A549 (cell line): ENCODE measurements around the gene SLC6A7. TPM values are rescaled to one million over a fixed set of nuclear protein-coding genes. Genes with fewer than 3 reads are reported as not detected.

ENCODE experiments used
- ATAC-seq, 2 experiments: fragments of 200-7000 bp in 1 of 2; fragments of >200 bp in 1 of 2; cut with Nextera tagmentation in 1 of 2; cut with Tn5 transposase in 1 of 2; 3 replicates each; pipeline versions ENCODE4 v1.8.0 to v1.9.1; 2018 to 2020; ENCODE audit warnings: mild to moderate bottlenecking in 1 of 2, moderate library complexity in 1 of 2
- CTCF ChIA-PET: fragments of 300-600 bp; sonication (Branson Sonifier 250); formaldehyde crosslinking; extraction: SDS; loops from one replicate; lab custom pipeline; 2021; ENCODE audit warnings: antibody characterized with exemption, inconsistent platforms; lab: Yijun Ruan, JAX
- POLR2A ChIA-PET: fragments of 350-600 bp; formaldehyde crosslinking; extraction: SDS; loops from one replicate; lab custom pipeline; 2021; ENCODE audit warnings: antibody characterized with exemption, inconsistent platforms; lab: Yijun Ruan, JAX
- DNase-seq, 2 experiments: peaks; one replicate each; pipeline versions ENCODE4 v3.0.0 to v3.0.0-alpha.2; 2011 to 2016; ENCODE audit warnings: low read depth in 1 of 2, low spot score in 1 of 2
- FAIRE-seq: peaks from 2 replicates; lab custom pipeline; 2011; peaks lifted over from hg19 to GRCh38; lab: Jason Lieb, UNC
- H3K27ac ChIP-seq, 2 experiments: fragments of >200 bp; sonication (Bioruptor Twin); formaldehyde crosslinking; 3 replicates each; pipeline ENCODE4 v1.5.1; 2016 to 2017
- H3K4me1 ChIP-seq: fragments of >200 bp; sonication (Bioruptor Twin); formaldehyde crosslinking; 3 replicates; pipeline ENCODE4 v1.6.1; 2016
- H3K4me2 ChIP-seq: fragments of >200 bp; sonication (Bioruptor Twin); formaldehyde crosslinking; 3 replicates; pipeline ENCODE4 v1.6.1; 2016
- H3K4me3 ChIP-seq: fragments of >200 bp; sonication (Bioruptor Twin); formaldehyde crosslinking; 3 replicates; pipeline ENCODE4 v1.5.1; 2016
- H3K9me3 ChIP-seq: fragments of >200 bp; sonication (Bioruptor Twin); formaldehyde crosslinking; 3 replicates; pipeline ENCODE4 v1.6.1; 2016
- CHD4 ChIP-seq: fragments of 200-600 bp; sonication (generic); IDR thresholded peaks from 2 replicates; pipeline ENCODE4 v1.6.1; 2016; ENCODE audit warnings: antibody characterized with exemption, mild to moderate bottlenecking, borderline replicate concordance
- EHF ChIP-seq: fragments of 250-450 bp; sonication (Bioruptor Pico); IDR thresholded peaks from 2 replicates; pipeline ENCODE4 v1.5.0; 2020; ENCODE audit warnings: mild to moderate bottlenecking
- EHMT2 ChIP-seq: fragments of 200-600 bp; sonication (generic); IDR thresholded peaks from 2 replicates; pipeline ENCODE4 v1.6.1; 2016; ENCODE audit warnings: antibody characterized with exemption, low read depth, mild to moderate bottlenecking, moderate library complexity
- KDM1A ChIP-seq: fragments of 200-600 bp; sonication (generic); IDR thresholded peaks from 2 replicates; pipeline ENCODE4 v1.6.1; 2016; ENCODE audit warnings: low read depth, mild to moderate bottlenecking
- MYC ChIP-seq: IDR thresholded peaks from 2 replicates; pipeline ENCODE4 v1.6.1; 2012; ENCODE audit warnings: mild to moderate bottlenecking, inconsistent platforms, low read length, improper control_type of control experiment, borderline replicate concordance
- NFE2L2 ChIP-seq: fragments of 150-350 bp; conservative IDR thresholded peaks from 2 replicates; pipeline ENCODE4 v1.6.1; 2014; ENCODE audit warnings: low read length
- NPAS2 ChIP-seq: fragments of 250-450 bp; sonication (Bioruptor Pico); IDR thresholded peaks from 2 replicates; pipeline ENCODE4 v1.8.0; 2022; ENCODE audit warnings: mild to moderate bottlenecking, moderate library complexity, borderline replicate concordance
- PHF8 ChIP-seq: fragments of 200-600 bp; sonication (generic); IDR thresholded peaks from 2 replicates; pipeline ENCODE4 v1.6.1; 2016; ENCODE audit warnings: low read depth, mild to moderate bottlenecking, antibody characterized with exemption, moderate library complexity, borderline replicate concordance
- POLR2A ChIP-seq: IDR thresholded peaks from 2 replicates; pipeline ENCODE4 v1.6.1; 2012; ENCODE audit warnings: mild to moderate bottlenecking, low read length
- TFCP2L1 ChIP-seq: fragments of 250-450 bp; sonication (Bioruptor Pico); IDR thresholded peaks from 2 replicates; pipeline ENCODE4 v1.5.0; 2021; ENCODE audit warnings: mild to moderate bottlenecking
- TP53 ChIP-seq: fragments of 250-450 bp; sonication (Bioruptor Pico); IDR thresholded peaks from 2 replicates; pipeline ENCODE4 v1.5.0; 2021; ENCODE audit warnings: mild to moderate bottlenecking, moderate library complexity
- ZFP36 ChIP-seq: fragments of 450-650 bp; IDR thresholded peaks from 2 replicates; pipeline ENCODE4 v1.6.1; 2014; ENCODE audit warnings: borderline replicate concordance; ENCODE audit not compliant: partially characterized antibody
- ZNF302 ChIP-seq: fragments of 250-450 bp; sonication (Bioruptor Pico); IDR thresholded peaks from 2 replicates; pipeline ENCODE4 v1.9.0; 2021; ENCODE audit warnings: inconsistent platforms, mild to moderate bottlenecking, moderate library complexity
- WGBS: methylation state at CpG from one replicate; pipeline ENCODE4 v1.1.6; 2017; ENCODE audit errors: missing lambda C conversion rate; 5-methylcytosine and 5-hydroxymethylcytosine counted together
- polyA plus RNA-seq, 4 experiments: library from polyadenylated mRNA; depleted of rRNA in 3 of 4; stranded (reverse); fragments of >200 nt; fragmentation: RNase III in 1 of 4; extraction: RNeasy Plus Mini Kit Qiagen cat#74134 plus additional on column Dnase treatment in 1 of 4; gene quantifications; 2 replicates in 3 of 4; 3 replicates in 1 of 4; pipeline ENCODE4 v1.2.3, GENCODE V29; 2011 to 2017
- TF ChIP-seq, protein P1 (sequence below): IDR thresholded peaks from 2 replicates; pipeline ENCODE4 v1.6.1; 2012
- TF ChIP-seq, protein P2 (sequence below): fragments of 250-450 bp; sonication (Bioruptor Pico); IDR thresholded peaks from 2 replicates; pipeline ENCODE4 v1.5.0; 2021; ENCODE audit warnings: mild to moderate bottlenecking, moderate library complexity, borderline replicate concordance
- TF ChIP-seq, protein P3 (sequence below): fragments of 150-350 bp; IDR thresholded peaks from 2 replicates; pipeline ENCODE4 v1.6.1; 2014; ENCODE audit warnings: low read depth, mild to moderate bottlenecking, low read length
- TF ChIP-seq, protein P4 (sequence below): IDR thresholded peaks from 2 replicates; pipeline ENCODE4 v1.6.1; 2012
- TF ChIP-seq, protein P5 (sequence below): fragments of >200 bp; sonication (Bioruptor Twin); formaldehyde crosslinking; IDR thresholded peaks from 3 replicates; pipeline ENCODE4 v1.6.1; 2016

The SLC6A7 gene
- polyA plus RNA-seq, 2 of the 4 experiments (the other 2 are of a cell fraction) = not detected

DNA sequence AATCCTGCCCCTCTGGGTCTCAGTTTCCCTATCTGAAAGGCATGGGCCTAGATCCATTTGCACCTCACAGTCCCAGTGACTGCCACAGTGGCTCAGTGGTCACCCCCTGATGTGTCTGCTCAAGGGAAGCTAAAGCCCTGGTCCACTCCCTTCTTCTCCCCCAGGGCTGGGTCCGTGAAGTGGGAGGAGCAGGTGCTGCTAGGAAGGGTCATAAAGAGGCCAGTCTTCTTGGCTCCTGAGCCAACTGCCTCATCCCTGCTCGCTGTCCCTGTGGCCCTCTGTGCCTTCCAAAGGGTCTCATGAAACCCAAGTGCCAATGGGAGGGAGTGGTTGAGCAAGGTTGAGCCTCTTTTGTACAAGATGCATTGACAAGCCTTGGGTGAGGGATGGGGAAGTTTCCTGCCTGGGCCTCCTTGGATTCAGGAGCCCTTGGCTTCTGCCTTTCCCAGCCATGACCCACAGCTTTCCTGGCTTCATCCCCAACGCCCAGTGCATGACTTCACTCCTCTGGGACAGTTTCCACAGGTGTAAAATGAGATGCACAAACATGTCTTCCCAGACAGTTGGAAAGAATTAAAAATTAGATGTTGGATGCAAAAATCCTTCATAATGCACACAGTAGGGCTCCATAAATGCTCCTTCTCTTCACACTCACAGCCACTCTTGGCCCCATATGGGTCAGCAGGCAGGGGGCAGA, 1.6 kb upstream of the SLC6A7 start:
- Histone ChIP-seq H3K4me2 (no peak overlapping the region), H3K9me3 (no peaks in the 10 kb centered on the region), H3K27ac (no peak overlapping the region), H3K4me1 (no peaks in the 10 kb centered on the region), H3K4me3 (no peak overlapping the region)
- ATAC-seq = no peak
- CTCF ChIA-PET = interaction anchor here (1.0 to 3.6 kb wide), 3 partner anchors 10 to 30 kb away, joined by 3 to 13 read pairs (median 5); no protein-coding TSS in a partner anchor
- 30% methylated on average over 3 of the region's 3 CpGs for WGBS
- no peak for FAIRE-seq
- TF ChIP-seq MYC = no peak
- TF ChIP-seq NPAS2 (CRISPR knock-in tag) = no peak
- TF ChIP-seq, protein P1, sequence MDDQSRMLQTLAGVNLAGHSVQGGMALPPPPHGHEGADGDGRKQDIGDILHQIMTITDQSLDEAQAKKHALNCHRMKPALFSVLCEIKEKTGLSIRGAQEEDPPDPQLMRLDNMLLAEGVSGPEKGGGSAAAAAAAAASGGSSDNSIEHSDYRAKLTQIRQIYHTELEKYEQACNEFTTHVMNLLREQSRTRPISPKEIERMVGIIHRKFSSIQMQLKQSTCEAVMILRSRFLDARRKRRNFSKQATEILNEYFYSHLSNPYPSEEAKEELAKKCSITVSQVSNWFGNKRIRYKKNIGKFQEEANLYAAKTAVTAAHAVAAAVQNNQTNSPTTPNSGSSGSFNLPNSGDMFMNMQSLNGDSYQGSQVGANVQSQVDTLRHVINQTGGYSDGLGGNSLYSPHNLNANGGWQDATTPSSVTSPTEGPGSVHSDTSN = no peak
- TF ChIP-seq ZFP36 = no peak
- TF ChIP-seq TFCP2L1 (CRISPR knock-in tag) = no peak
- TF ChIP-seq, protein P2, sequence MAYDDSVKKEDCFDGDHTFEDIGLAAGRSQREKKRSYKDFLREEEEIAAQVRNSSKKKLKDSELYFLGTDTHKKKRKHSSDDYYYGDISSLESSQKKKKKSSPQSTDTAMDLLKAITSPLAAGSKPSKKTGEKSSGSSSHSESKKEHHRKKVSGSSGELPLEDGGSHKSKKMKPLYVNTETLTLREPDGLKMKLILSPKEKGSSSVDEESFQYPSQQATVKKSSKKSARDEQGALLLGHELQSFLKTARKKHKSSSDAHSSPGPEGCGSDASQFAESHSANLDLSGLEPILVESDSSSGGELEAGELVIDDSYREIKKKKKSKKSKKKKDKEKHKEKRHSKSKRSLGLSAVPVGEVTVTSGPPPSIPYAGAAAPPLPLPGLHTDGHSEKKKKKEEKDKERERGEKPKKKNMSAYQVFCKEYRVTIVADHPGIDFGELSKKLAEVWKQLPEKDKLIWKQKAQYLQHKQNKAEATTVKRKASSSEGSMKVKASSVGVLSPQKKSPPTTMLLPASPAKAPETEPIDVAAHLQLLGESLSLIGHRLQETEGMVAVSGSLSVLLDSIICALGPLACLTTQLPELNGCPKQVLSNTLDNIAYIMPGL = no peak
- TF ChIP-seq, protein P3, sequence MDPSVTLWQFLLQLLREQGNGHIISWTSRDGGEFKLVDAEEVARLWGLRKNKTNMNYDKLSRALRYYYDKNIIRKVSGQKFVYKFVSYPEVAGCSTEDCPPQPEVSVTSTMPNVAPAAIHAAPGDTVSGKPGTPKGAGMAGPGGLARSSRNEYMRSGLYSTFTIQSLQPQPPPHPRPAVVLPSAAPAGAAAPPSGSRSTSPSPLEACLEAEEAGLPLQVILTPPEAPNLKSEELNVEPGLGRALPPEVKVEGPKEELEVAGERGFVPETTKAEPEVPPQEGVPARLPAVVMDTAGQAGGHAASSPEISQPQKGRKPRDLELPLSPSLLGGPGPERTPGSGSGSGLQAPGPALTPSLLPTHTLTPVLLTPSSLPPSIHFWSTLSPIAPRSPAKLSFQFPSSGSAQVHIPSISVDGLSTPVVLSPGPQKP = no peak
- TF ChIP-seq TP53 (CRISPR knock-in tag) = no peak
- TF ChIP-seq CHD4 = no peak
- no peak for DNase-seq
- POLR2A ChIA-PET = no interaction called here

DNA sequence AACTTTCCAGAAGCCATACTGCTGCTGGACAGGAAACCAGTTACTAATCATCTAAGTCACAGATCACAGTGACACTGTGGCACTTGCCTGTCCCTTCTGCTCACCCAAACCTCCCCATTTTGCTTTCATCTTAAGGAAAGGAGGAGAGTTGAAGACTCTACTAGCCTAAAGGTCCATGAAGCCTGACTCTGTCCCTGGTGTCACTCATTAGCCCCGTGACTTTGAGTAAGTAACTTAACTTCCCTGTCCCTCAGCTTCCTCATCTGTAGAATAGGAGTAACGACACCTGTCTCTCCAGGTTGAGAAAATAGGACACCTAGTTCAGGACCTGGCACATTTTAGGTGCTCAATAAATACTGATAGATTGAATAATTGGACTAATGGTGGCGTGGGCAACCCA, 536 bp upstream of the SLC6A7 start:
- no peaks in the 10 kb centered on the region for H3K4me1 ChIP-seq
- CTCF ChIA-PET = interaction anchor here (1.0 to 3.6 kb wide), 4 partner anchors 11 to 29 kb away, joined by 3 to 13 read pairs (median 5); no protein-coding TSS in a partner anchor
- TF ChIP-seq, protein P4, sequence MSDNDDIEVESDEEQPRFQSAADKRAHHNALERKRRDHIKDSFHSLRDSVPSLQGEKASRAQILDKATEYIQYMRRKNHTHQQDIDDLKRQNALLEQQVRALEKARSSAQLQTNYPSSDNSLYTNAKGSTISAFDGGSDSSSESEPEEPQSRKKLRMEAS = no peak
- TF ChIP-seq EHF (CRISPR knock-in tag) = no peak
- TF ChIP-seq PHF8 = no peak
- TF ChIP-seq TP53 (CRISPR knock-in tag) = no peak
- no peak for TF ChIP-seq KDM1A
- TF ChIP-seq NFE2L2 = no peak
- TF ChIP-seq, protein P5, sequence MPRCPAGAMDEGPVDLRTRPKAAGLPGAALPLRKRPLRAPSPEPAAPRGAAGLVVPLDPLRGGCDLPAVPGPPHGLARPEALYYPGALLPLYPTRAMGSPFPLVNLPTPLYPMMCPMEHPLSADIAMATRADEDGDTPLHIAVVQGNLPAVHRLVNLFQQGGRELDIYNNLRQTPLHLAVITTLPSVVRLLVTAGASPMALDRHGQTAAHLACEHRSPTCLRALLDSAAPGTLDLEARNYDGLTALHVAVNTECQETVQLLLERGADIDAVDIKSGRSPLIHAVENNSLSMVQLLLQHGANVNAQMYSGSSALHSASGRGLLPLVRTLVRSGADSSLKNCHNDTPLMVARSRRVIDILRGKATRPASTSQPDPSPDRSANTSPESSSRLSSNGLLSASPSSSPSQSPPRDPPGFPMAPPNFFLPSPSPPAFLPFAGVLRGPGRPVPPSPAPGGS = no peak
- TF ChIP-seq EHMT2 = no peak
- no peak for TF ChIP-seq ZNF302 (CRISPR knock-in tag)
- no peak for TF ChIP-seq ZFP36
- no peak for TF ChIP-seq POLR2A
- TF ChIP-seq, protein P3 = no peak
- TF ChIP-seq, all 56 proteins: peak for 0
- Histone ChIP-seq H3K27ac (no peak overlapping the region), H3K9me3 (no peaks in the 10 kb centered on the region), H3K4me3 (no peak overlapping the region), H3K4me2 (no peak overlapping the region)
- DNase-seq (no peak), FAIRE-seq (no peak), ATAC-seq (no peak)
- WGBS = 32% methylated on average over 3 of the region's 3 CpGs
- POLR2A ChIA-PET = no interaction called here
